ENCODE data around the gene SEMA4D.

The SEMA4D gene

GRCh38 chr9:89364666-89365531, 133.0 kb downstream of the SEMA4D start:
- no peak for DNase-seq

- DNase-seq: no peak
Measured at GRCh38 chr9:89363921-89364665, 133.8 kb downstream of the SEMA4D start.

DNA sequence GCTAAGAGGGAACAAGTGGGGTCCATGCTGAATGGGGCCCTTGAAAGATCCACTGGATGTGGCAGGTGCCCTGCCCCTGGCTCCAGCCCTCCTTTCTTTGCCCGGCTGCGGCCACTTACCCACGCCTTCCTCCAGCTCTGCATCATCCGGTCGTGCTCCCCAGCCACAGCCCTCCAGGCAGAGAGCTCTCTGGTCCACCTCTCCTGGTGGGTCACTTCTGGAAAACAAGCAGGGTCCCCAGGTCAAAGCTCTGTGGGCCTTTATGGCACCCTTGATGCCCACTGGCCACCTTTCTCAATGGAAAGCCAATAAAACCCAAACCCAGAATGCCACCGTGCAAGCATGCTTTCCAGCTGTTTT, 134.6 kb downstream of the SEMA4D start:
- DNase-seq: no peak

- DNase-seq: no peak
Measured at GRCh38 chr9:89362647-89363310, 135.1 kb downstream of the SEMA4D start.

GRCh38 chr9:89361816-89362646, 135.9 kb downstream of the SEMA4D start:
- no peak for DNase-seq

GRCh38 chr9:89361031-89361430, 136.9 kb downstream of the SEMA4D start:
- DNase-seq: no peak

DNA sequence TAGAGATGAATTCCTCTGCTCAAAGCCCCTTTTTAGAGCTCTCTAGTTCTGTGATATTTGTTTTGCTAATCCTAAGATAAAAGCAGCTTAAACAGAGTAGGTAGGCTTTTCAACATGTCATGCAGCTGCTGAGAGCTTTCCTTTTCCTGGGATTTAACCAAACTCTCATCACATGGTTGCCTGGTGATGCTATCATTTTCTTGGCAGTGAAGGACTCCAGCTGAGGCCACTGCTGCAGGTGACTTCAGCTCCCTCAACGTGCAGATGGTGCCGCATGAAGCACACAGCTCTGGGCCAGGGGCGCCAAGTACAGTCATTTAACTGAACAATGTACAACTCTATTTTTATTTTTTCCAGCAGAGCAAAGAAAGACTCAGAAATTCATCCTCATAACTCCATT, 137.4 kb downstream of the SEMA4D start:
- no peak for DNase-seq

- DNase-seq: no peak
Measured at GRCh38 chr9:89359751-89360261, 138.1 kb downstream of the SEMA4D start.

DNA sequence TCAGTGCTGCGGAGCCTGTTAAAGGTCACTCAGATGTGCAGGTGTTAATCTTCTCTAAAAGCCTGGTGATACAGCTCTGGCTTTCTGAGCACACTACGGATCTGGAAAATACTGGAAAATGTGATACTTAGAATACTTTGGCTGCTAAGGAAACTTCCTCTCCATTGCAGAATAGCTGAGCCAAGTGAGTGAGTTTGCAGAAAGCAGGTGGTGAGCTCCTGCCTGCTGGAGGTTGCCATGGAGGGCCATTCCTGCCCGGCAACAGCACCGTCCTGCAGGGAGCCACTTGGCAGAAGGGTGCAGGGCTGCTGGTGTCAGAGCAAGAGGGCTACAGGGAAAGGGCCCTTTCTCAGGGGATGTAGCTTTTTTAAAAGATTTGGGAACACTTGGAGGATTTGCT, 138.9 kb downstream of the SEMA4D start:
- DNase-seq: no peak

DNA sequence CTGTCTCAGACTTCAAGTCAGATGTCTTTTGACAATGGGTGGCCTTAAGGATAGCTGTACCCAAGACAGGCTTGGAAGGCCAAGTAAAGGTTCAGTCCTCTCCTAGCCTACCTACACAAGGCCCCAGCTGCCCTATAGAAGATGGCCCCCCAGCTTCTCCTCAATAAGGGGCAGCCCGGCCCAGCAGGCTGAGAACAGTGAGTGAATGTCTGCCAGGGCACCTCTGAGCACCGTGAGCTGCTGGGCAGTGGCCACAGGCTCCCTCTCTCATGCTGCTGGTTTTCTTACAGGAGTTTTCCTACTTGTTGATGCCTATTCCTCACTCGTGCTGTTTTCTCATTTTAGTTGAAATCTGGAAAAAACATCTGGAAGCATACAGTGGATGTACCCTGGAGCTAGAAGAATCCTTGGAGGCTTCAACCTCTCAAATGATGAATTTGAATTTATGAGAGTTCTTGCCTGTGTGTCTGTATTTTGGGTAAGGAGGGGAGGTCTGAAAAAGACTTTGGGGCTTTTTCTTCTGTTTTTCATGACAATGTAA, 139.5 kb downstream of the SEMA4D start:
- DNase-seq: no peak

- DNase-seq: no peak
Measured at GRCh38 chr9:89357331-89358197, 140.3 kb downstream of the SEMA4D start.

GRCh38 chr9:89356782-89357181, 141.1 kb downstream of the SEMA4D start:
- DNase-seq: no peak

DNA sequence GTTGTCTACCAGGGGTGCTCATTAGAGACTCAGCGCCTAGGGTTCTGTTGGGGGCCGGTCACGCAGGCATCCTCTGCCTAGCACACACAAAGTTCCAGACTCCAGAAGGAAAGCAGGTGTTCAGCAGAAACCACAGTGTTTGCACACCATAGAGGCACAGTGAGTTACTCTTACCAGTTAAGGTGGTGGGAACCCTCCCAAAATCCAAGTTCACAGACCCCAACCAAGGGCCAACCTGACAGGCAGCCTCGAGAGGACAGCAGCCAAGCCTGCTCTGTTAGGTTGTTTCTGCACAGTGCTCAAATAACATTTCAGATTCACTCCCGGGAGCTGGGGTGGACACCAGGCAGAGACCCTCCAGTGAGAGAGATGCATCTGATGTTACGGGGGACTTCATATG, 143.4 kb downstream of the SEMA4D start:
- DNase-seq: no peak

GRCh38 chr9:89353989-89354388, 143.9 kb downstream of the SEMA4D start:
- no peak for DNase-seq

DNA sequence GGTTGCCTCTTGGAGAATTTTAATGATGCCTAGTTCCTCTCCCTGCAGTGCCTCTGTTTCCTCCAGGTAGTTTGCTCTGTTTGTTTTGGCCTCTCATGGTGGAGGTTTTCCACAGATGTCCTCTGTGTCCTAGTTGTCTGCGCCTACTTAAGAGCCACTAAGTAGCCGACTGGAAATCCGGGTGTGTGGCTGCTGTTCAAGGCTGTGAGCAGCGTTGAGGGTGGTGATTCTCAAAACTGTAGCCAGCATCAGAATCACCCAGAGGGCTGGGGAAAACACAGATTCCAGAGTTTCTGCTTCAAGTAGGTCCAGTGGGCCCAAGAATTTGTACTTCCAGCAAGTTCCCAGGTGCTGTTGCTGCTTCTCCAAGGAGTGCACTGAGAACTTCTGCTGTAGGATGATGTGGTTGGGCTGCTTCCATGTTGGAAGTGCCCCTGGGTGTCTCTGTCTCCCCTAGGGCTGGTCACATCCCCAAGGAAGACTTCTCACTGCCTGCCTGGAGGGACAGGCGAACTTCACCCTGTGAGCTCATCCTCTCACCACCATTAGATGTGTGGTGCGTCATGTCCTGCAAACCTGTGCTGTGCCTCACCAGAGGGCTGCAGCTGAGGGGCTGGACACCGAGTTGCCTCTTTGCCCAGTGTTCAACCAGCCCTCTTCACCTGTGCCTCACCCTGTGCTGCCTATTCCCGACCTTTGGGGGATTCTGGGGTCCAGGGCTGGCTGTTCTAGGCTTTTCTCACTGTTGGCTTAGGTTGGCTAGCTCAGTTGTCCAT, 144.9 kb downstream of the SEMA4D start:
- DNase-seq: no peak

DNA sequence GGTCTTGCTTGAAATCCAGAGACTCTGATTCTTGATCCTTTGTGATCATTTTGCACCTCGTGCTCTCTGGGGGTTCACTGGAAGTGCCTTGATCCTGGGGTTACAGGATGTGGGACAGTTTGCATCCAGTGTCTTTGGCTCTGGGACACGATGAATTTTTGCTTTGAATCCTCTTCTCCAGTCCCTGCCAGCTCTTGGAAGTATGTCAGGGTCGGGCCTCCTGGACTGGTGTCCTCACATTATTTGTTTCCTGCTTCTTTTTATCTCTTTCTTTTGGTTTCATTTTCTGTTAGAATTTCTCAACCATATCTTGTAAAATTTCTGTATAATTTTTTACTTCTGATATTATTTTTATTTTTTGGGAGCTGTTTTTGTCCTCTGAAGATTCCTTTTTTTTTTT, 145.5 kb downstream of the SEMA4D start:
- no peak for DNase-seq

DNA sequence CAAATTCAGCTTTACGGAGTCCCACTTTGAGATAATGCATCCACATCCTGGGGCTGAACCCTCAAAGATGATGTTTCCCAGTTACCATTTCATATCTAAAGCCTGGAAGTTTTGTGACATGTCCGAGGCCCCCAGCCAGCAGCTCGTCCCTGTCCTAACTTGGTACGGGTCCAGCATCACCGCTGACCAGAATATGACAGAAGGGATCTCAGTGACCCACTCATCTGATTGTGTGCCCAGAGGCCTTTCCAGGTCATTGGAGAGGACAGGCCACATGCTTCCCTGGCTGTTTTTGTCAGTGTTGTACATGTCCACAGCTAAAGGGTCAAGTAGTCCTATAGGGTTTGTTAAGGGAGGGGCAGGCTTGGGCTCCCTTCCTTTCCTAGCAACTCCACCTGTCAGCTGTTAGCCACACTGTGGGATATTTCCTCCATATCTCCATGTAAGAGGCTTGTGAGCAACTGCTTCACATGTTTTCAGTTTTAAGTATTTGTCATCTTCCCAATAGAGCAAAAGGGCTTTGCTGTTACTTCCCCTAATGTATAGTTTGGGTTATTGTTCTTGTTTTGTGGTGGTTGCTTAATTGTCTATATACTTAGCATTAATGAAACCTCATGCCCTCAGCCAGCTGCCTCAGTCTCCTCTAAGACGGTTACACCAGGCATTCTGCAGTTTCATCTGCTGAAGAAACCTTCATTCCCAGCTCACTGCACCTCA, 146.2 kb downstream of the SEMA4D start:
- DNase-seq: no peak

GRCh38 chr9:89350988-89351557, 146.8 kb downstream of the SEMA4D start:
- DNase-seq: no peak

DNA sequence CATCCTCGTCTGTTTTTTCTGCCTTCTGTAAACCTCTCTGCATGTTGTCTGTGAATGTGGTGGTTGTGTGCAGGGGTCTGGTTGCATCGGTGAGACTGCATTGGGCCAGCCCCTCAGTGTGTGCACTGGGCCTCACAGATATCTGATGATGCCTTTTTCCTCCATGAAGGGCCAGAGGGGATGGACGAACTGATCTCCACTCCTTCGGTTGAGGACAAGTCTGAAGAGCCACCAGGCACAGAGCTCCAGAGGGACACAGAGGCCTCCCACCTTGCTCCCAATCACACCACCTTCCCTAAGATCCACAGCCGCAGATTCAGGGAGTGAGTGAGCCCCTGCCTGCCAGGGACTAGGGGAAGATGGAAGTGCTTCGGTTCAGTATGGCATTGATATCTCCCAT, 148.3 kb downstream of the SEMA4D start:
- no peak for DNase-seq
